Activated CD4-positive, alpha-beta T cell treated with anti-CD3 and anti-CD28 coated beads, Interleukin-2, Interleukin-6, amounts not matched to agents 100 ng/mL and 50 ng/mL, durations not matched to agents 16 hours and 8 hours (primary cell): Measurements from ENCODE around the gene L3MBTL4.

ENCODE experiments used
- DNase-seq: peaks from one replicate; pipeline ENCODE4 v3.0.0-alpha.2; 2020

L3MBTL4 gene

DNA sequence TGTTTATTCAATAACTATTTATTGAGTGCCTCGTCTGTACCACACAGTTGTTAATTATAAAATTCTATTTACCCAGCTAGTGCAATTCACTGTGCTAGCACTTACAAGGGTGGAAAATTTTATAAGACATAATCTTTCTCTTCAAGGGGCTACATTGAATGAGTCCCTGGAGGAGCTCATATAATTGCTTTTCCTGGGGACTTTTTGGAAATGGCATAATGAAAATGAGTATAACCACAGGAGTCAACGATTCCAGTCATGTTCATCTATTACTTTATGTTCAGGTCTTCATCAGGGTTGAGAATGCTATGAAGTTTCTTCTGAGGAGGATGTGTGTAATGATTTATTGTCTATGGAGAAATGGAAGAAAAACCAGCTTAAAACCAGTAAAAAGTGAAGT, 466.5 kb downstream of the L3MBTL4 start:
- DNase-seq: no peak

DNA sequence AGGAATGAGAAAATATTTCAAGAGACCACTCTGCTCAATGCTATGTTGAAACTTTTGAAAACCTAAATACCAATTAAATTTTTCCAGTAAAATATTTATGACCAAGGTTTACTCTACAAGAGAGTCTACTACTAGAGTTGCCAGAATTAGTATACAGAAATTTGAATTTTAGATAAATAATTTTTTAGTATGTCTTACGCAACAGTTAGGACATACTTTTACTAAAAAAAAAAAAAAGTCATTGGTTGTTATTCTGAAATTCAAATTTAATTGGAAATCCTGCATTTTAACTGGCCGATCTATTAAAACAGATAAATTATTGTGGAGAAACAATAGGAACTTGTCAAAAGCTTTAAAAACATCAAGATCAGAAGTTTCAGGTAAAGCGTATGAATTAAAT, 470.3 kb downstream of the L3MBTL4 start:
- no peak for DNase-seq

DNA sequence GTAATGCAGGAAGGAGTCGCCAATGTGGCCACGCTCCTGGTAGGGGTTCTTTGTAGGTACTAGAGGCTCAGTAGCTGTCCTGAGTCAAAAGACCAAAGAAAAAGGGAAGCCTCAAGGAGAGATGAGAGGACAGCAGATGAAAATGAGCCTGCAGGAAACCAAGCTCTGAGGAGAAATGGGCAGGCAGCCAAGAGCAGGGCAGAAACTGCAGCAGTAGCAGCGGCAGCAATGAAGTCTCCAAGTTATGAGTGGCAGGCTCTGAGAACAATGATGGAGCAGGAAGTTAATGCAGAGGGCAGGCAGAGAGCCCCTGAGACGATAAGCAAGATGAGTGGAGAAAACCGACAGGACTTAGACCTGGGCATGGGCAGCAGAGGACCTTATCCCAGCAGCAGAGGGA, 471.2 kb downstream of the L3MBTL4 start:
- no peak for DNase-seq

DNA sequence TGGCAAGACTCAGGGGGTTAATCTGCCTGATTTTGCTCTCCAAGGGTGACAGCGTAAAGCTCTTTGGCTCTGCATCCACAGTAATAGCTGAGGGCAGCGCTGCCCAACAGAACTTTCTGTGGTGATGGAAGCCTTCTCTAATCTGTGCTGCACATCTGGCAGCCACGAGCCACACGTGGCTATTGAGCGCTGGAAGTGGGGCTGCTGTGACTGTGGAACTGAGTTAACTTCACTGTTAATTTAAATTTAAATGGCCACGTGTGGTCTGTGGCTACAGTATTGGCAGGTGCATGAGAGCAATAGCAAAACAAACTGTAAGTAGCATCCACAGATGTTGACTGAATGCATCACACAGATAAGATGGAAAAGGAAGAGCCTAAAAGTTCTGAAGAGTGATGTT, 472.1 kb downstream of the L3MBTL4 start:
- DNase-seq: no peak

DNA sequence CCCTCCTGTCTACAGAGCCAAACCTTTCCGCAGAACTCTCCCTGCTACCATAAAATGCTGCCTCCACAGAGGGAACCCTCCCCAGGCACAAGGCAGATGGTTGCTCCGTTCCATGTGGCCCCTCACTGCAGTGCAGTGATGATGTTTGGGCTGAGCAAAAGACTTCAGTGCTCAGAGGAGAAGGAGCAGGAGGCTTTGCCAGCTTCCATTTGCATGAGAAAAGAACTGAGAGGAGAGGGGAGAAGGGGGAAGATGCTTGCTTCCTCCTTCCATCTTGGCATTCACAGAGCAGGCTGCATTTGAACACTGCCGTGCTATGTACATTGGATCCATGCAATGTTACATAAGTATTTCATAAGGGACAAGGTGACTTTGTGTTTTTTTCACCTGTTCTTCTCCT, 472.8 kb downstream of the L3MBTL4 start:
- no peak for DNase-seq

DNA sequence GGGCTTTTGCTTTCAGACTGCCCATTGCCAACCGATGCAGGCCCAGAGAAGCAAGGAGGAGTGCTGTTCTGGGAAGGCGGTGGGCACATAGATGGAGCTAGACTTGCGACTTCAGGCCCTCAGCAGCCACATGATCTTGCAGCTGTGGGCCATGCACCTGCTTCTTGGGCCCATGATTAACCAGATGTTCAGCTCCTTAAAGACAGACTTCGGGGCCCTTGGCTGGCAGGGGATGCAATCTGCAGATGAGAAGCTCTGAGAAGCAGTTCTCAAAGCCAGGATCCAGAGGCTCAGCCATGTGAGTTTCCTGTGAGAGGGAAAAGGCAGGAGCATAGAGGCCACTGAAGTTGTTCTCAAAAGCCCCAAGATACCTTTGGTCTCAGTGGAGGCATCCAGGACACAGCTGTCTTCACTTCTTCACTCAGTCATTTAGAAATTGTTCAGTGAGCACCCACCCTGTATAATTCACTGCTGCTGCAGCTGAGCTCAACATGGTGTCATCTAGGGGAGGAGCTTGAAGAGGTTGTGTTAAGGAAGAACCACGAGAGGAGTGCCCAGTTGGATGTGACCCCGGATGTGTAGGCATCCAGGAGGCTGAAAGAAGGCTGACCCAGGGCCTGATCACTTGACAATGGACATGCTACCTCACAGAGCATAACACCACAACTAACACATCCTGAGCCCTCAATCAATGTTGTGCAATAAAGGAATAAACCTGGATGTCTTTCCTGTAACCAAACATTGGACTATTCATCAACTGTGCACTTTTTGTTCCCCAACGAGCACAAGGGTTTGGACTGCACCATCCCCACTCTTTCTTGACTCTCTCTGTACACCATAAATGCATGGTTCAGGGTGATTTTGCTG, 474.7 kb downstream of the L3MBTL4 start:
- no peak for DNase-seq

DNA sequence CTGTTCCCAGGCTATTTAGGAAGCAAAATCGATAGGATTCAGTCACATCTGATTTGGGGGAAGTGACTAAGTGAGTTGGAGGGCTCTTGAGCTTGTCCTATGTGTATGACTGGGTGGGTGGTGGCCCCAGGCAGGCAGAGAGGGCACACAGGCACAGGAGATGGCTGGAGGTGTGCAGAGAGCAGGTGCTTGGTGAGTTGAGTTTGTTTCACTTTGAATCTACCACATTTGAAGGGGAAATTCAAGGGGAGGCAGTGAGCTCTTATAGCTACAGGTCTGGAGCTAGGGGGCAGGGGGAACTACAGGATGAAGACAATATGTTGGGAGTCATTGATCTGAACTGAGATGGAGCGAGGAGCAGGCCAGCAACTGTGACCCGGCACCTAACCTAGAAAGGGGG, 476.9 kb downstream of the L3MBTL4 start:
- no peak for DNase-seq

DNA sequence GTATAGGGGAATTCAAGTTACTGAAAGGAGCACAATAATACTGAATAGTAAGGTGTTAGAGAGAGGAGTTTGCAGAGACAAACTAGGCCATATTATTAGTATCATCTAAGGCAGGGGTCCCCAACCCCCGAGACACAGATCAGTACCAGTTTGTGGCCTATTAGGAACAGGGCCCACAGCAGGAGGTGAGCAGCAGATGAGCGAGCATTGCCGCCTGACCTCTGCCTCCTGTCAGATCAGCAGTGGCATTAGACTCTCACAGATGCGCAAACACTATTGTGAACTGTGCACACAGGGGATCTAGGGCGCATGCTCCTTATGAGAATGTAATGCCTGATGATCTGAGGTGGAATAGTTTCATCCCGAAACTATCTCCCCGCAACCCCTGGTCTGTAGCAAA, 477.6 kb downstream of the L3MBTL4 start:
- no peak for DNase-seq

DNA sequence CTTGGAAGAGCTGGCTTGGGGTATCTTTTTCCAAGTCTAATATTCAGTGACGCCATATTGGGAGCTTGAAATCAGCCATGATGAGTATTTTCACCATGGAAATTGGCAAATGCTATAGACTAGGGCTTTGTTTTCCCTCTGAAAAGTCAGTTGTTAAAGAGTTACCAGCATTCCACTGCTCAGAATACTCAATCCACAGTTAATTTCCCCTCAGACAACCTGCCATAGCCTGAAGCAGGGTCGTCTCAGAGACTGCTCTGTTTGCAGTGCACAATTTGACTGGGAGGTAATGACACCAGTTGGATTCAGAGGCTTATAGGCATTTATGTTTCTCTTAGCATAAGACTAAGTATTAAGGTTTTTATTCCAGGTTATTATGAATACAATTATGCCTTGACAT, 483.9 kb downstream of the L3MBTL4 start:
- no peak for DNase-seq

DNA sequence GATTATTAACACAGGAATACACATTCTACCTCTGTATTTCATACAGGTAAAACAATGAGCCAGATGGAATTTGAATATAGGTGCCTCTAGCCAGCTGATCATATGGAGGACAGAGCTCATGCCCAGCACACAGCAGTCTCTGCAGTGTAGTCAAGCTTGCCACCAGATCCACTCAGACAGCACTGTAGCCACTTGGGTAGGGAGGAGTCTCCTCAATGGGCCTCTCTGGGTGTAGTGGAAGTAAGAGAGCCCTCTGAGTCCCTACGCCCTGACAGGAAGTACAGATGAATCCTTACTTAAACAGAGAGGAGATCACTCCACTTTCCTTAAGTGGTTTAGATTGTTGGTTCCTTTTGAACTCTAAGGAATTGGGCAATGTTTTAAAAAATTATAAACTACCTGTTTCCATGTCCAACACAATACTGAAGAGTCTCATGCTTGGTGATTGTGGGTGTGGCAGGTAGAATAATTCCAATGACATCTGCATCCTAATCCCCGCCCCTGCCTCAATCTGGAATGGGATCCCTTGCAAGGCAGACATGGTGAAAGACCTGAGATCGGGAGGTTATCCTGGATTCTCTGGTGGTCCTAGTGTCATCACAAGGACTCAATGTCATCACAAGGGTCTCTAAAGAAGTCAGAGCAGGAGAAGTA, 496.4 kb downstream of the L3MBTL4 start:
- no peak for DNase-seq

DNA sequence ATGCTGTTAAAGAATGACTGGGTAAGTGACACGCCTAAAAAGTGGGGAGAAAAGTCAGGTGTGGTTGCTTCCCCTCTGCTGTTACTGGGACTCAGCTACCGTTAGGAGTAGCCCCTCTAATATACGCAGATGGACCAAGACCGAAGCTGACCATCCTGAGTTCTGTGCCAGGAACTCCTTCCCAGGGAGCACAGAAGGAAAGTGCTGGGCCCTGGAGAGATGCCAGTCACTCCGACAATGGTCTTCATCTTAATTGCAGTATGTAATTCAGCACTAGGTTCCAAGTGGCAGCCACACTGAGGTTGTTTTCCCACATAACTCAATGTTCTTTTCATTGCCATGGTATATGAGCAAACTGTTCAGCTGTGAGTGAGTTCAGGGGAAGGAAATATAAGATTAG, 499.8 kb downstream of the L3MBTL4 start:
- DNase-seq: no peak

DNA sequence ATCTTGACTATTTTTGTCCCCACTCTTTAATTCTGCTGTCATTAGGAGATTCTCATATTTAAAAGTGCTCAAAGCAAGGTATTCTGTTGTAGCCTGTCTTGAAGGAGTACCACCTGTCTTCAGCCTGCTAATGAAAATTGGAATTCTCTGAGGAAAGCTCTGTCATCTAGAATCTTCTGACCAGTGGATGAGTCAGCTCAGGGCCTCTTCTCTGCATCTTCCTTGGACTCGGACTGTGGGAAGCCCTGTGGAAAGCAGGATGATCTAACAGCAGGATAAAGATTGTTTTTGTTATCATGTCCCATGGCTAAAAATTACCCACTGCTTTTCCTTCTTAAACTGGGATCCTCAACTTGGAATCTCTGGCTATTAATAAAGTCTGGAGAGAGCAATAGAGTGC, 500.7 kb downstream of the L3MBTL4 start:
- no peak for DNase-seq

DNA sequence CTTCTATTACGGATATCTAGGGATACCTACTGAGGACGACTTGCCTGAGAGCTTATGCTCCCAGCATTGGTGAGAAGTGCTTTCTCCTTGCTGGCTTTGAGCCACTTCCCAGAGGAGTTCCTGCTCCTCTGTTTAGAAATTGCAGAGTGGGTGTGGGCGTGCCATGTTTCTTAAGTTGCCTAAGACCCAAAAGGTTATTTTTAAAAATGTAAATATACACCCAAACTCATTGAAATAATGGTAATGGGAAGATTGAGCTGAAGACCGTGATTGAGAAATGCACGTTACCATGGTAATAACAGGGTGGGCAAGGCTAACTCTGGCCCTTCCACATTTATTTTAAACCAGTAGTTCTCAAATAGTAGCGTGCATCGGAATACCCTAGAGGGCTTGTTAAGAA, 502.1 kb downstream of the L3MBTL4 start:
- DNase-seq: no peak

DNA sequence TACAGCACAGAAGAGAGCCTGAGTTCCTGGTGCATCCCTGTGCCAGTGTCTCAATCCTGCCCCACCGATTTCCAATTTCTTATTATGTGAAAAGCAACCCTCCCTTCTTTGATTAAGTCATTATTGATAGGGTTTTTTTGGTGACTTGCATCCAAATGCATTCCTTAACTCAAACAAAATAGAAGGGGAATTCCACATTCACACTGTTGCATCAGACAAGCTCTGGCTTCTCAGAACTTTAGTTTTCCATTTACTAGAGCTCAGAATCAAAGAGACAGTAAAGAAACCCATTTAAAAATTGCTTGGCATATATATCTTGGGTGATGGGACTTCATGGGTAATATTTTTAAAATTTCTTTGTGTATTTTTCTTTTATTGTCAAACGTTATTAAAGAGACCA, 505.6 kb downstream of the L3MBTL4 start:
- no peak for DNase-seq
